Measurements from ENCODE around the gene LARP1. TPM values are rescaled to one million over a fixed set of nuclear protein-coding genes. Genes with fewer than 3 reads are reported as not detected.
A peak's percentile ranks its signal among the peaks of the same experiment; 100 is the strongest.

Gene LARP1
- total and polyA plus RNA-seq, 9 of the 15 experiments (the other 6 are each of a cell fraction or from before 2014, with no cell fraction given) = 22.6 to 300 (median 92.0) TPM

DNA sequence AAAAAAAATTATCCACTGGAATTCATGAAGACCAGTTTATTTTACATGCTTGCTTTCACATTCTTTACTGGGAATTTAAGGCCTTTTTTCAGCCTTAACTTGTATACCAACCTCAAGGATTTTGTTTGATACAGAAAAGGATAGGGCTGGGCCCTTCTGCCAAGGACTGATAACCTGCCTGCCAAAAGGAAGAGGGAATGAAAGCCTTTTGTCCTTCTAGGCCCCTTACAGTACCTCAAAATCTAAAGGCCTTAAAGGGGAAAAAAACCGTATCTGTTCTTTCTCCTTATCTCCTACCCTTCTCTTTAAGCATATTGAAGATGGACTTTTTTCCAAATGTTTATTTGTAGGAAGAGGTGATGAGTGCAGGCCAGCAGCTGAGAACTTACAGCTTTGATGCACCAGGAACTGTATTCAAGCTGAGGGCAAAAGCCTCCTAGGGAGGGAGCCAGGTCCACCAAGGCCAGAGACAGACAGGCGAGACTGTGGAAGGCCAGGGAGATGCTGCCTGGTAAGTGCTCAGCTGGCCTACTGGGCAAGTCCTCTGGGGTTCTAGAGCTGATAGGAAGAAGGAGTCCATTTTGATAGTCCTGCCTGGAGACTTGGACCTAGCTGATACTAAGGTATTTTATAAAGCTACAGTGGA is 63.4 kb downstream of the LARP1 start:
- peaks cover 98% of the 10 kb centered on the region for H3K36me3 ChIP-seq (ENCODE audit: control insufficient read depth, insufficient read depth, low read length)
- peaks cover 8% of the 10 kb centered on the region; the same call in 1 of the 3 replicates for H3K79me2 ChIP-seq (ENCODE audit: control insufficient read depth, insufficient read depth, low read length)
- peak overlapping the region; percentile 26 for H3K4me2 ChIP-seq (ENCODE audit: insufficient read depth, low read length)
- H3K27ac ChIP-seq (ENCODE audit: extremely low read depth, low read depth, low read length) = peak overlapping the region; percentile 34
- ChIA-PET POLR2A (interaction anchor here (0.7 to 1.3 kb wide), 5 partner anchors 9 to 171 kb away, joined by 3 to 4 read pairs (median 3); no protein-coding TSS in a partner anchor), CTCF (ENCODE audit: low intra/inter-chr PET ratio) (interaction anchor here (0.8 kb wide), 1 partner anchor 169 kb away, joined by 4 read pairs; no protein-coding TSS in a partner anchor)
- no peaks in the 10 kb centered on the region for H3K27me3 ChIP-seq (ENCODE audit: control insufficient read depth in 2 of 2, insufficient read depth in 2 of 2, low read length in 2 of 2)
- H3K9ac ChIP-seq (ENCODE audit: insufficient read depth in 1 of 2, low read depth in 2 of 2, low read length in 2 of 2) = peak overlapping the region in 1 of 2 experiments; percentile 77; a peak in 2 of 4 replicates
- BruUV-seq (replicated peaks) = no TSS peak
- peaks cover 19 to 26% of the 10 kb centered on the region in 2 experiments for H3K4me1 ChIP-seq (replicated peaks in 1 of 2; ENCODE audit: control insufficient read depth in 2 of 2, insufficient read depth in 2 of 2, low read length in 2 of 2)
- in situ Hi-C loops (cut with MboI) = no loop called here
- peaks cover 3% of the 10 kb centered on the region for H3K9me1 ChIP-seq (ENCODE audit: control insufficient read depth, insufficient read depth, low read length)
- intact Hi-C loops (cut with micrococcal nuclease) = loop anchor here (2.0 kb wide), 3 partner anchors 16 to 50 kb away; partner anchors contain the start of gene CNOT8
- H4K20me1 ChIP-seq (replicated peaks; ENCODE audit: control insufficient read depth, insufficient read depth, low read length) = peaks cover 4% of the 10 kb centered on the region; the same call in 1 of the 2 replicates
- WGBS (ENCODE audit: insufficient coverage, low coverage, missing lambda C conversion rate) = 38% methylated on average over 2 of the region's 2 CpGs
- DNase-seq (ENCODE audit: extremely low read depth in 1 of 4, low spot score in 3 of 4) = peak; percentile 42 to 59 (median 50)
- ATAC-seq = peak; percentile 61
- H3K9me3 ChIP-seq (replicated peaks; ENCODE audit: control insufficient read depth, insufficient read depth, low read depth, low read length) = no peaks in the 10 kb centered on the region
- FAIRE-seq = peak; percentile 51
- H2AFZ ChIP-seq (ENCODE audit: low read depth, low read length) = no peak overlapping the region
- H3K4me3 ChIP-seq = no peak overlapping the region
- 0 out of 2 replicates have a peak, but pooled peaks have one; percentile 42 for TF ChIP-seq POLR2A (conservative IDR thresholded peaks at IDR 0.05)
- TF ChIP-seq, protein P1, sequence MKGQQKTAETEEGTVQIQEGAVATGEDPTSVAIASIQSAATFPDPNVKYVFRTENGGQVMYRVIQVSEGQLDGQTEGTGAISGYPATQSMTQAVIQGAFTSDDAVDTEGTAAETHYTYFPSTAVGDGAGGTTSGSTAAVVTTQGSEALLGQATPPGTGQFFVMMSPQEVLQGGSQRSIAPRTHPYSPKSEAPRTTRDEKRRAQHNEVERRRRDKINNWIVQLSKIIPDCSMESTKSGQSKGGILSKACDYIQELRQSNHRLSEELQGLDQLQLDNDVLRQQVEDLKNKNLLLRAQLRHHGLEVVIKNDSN (CRISPR knock-in tag; IDR thresholded peaks at IDR 0.05) = no peak
- no peak for TF ChIP-seq ZNF140 (CRISPR knock-in tag; IDR thresholded peaks at IDR 0.05)
- peak; percentile 28; the same call in 1 of the 2 replicates for TF ChIP-seq CBFA2T2 (conservative IDR thresholded peaks at IDR 0.05)
- TF ChIP-seq POLR2AphosphoS2 (IDR thresholded peaks at IDR 0.05; ENCODE audit: low read length) = peak; percentile 69; the same call in 1 of the 2 replicates
- TF ChIP-seq POLR2H (tag; IDR thresholded peaks at IDR 0.05; ENCODE audit: low read depth) = 0 out of 2 replicates have a peak, but pooled peaks have one; percentile 12
- TF ChIP-seq KLF13 (tag; IDR thresholded peaks at IDR 0.05; ENCODE audit: borderline replicate concordance, low read depth) = no peak
- TF ChIP-seq CTBP1 (IDR thresholded peaks at IDR 0.05; ENCODE audit: borderline replicate concordance) = 0 out of 2 replicates have a peak, but pooled peaks have one; percentile 12
- TF ChIP-seq MTA2 (IDR thresholded peaks at IDR 0.05; ENCODE audit: low read depth) = 0 out of 2 replicates have a peak, but pooled peaks have one; percentile 36
- TF ChIP-seq, protein P2, sequence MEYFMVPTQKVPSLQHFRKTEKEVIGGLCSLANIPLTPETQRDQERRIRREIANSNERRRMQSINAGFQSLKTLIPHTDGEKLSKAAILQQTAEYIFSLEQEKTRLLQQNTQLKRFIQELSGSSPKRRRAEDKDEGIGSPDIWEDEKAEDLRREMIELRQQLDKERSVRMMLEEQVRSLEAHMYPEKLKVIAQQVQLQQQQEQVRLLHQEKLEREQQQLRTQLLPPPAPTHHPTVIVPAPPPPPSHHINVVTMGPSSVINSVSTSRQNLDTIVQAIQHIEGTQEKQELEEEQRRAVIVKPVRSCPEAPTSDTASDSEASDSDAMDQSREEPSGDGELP (CRISPR knock-in tag; IDR thresholded peaks at IDR 0.05; ENCODE audit: borderline replicate concordance) = peak; percentile 64; the same call in 1 of the 2 replicates
- TF ChIP-seq, protein P3, sequence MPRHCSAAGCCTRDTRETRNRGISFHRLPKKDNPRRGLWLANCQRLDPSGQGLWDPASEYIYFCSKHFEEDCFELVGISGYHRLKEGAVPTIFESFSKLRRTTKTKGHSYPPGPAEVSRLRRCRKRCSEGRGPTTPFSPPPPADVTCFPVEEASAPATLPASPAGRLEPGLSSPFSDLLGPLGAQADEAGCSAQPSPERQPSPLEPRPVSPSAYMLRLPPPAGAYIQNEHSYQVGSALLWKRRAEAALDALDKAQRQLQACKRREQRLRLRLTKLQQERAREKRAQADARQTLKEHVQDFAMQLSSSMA (CRISPR knock-in tag; IDR thresholded peaks at IDR 0.05) = no peak
- TF ChIP-seq TCF15 (CRISPR knock-in tag; IDR thresholded peaks at IDR 0.05) = no peak
- no peak for TF ChIP-seq NR4A1 (CRISPR knock-in tag; IDR thresholded peaks at IDR 0.05)
- peak; percentile 24; the same call in 1 of the 2 replicates for TF ChIP-seq NR4A1 (tag; IDR thresholded peaks at IDR 0.05)
- TF ChIP-seq POLR2AphosphoS5 (IDR thresholded peaks at IDR 0.05; ENCODE audit: control insufficient read depth, insufficient read depth, low read depth, low read length) = 0 out of 2 replicates have a peak, but pooled peaks have one; percentile 40
- TF ChIP-seq GABPB1 (CRISPR knock-in tag; IDR thresholded peaks at IDR 0.05) = 0 out of 2 replicates have a peak, but pooled peaks have one; percentile 32
- no peak for TF ChIP-seq MEF2A (IDR thresholded peaks at IDR 0.05; ENCODE audit: control insufficient read depth, low read depth, low read length)
- peak; percentile 53; the same call in 1 of the 2 replicates for TF ChIP-seq TAL1 (IDR thresholded peaks at IDR 0.05)
- no peak for TF ChIP-seq TEAD1 (CRISPR knock-in tag; IDR thresholded peaks at IDR 0.05)
- peak; percentile 37; the same call in 1 of the 2 replicates for TF ChIP-seq SOX6 (IDR thresholded peaks at IDR 0.05)
